ENCODE measurements around the gene ARMC10.

- TF ChIP-seq POLR2A (IDR thresholded peaks at IDR 0.05; ENCODE audit: low read depth, low read length): no peak
- TF ChIP-seq POLR2AphosphoS5 (IDR thresholded peaks at IDR 0.05; ENCODE audit: low read depth, low read length): no peak
- TF ChIP-seq TAF1 (IDR thresholded peaks at IDR 0.05; ENCODE audit: low read depth, low read length): no peak
Measured at GRCh38 chr7:103083210-103083609, 8.3 kb downstream of the ARMC10 start.
